AG04449 (cell line): ENCODE measurements around the gene NPLOC4.
A peak's percentile ranks its signal among the peaks of the same experiment; 100 is the strongest.

Experiments
- CTCF ChIA-PET: fragments of 350-600 bp; formaldehyde crosslinking; extraction: SDS; loops from one replicate; lab custom pipeline; 2021; ENCODE audit warnings: antibody characterized with exemption; lab: Yijun Ruan, JAX
- POLR2A ChIA-PET: fragments of 400-600, 350-600 bp; formaldehyde crosslinking; extraction: SDS; loops from one replicate; lab custom pipeline; 2020; ENCODE audit warnings: antibody characterized with exemption, inconsistent platforms; lab: Yijun Ruan, JAX
- DNase-seq: peaks from one replicate; pipeline ENCODE4 v3.0.0-alpha.2; 2010; ENCODE audit warnings: low read depth, low spot score
- H3K4me3 ChIP-seq: 2 replicates; pipeline ENCODE4 v1.5.1; 2011; ENCODE audit warnings: low read depth, mild to moderate bottlenecking, control low read depth, low read length
- CTCF ChIP-seq: IDR thresholded peaks from one replicate; pipeline ENCODE4 v1.5.1; 2011; ENCODE audit warnings: mild to moderate bottlenecking, moderate library complexity, low read length, control low read depth, inconsistent platforms; ENCODE audit not compliant: insufficient read depth; ENCODE audit errors: missing control alignments

NPLOC4 gene

GRCh38 chr17:81564778-81565177 lies 72.1 kb downstream of the NPLOC4 start:
- no peak overlapping the region for H3K4me3 ChIP-seq
- no peak for TF ChIP-seq CTCF
- no peak for DNase-seq
- CTCF ChIA-PET: interaction anchor here (0.8 to 6.8 kb wide), 4 partner anchors 12 to 36 kb away, joined by 3 to 70 read pairs (median 29); partner anchors contain the start of gene FAAP100
- POLR2A ChIA-PET: interaction anchor here (3.8 kb wide), 1 partner anchor 11 kb away, joined by 33 read pairs; the partner anchor contains the start of gene FAAP100

- H3K4me3 ChIP-seq: no peak overlapping the region
- ChIA-PET CTCF (interaction anchor here (0.8 to 6.8 kb wide), 3 partner anchors 11 to 37 kb away, joined by 4 to 70 read pairs (median 54); no protein-coding TSS in a partner anchor), POLR2A (interaction anchor here (1.1 to 3.8 kb wide), 2 partner anchors 11 to 12 kb away, joined by 3 to 33 read pairs; partner anchors contain the start of gene FAAP100)
- no peak for DNase-seq
- no peak for TF ChIP-seq CTCF
These were observed 72.9 kb downstream of the NPLOC4 start for GRCh38 chr17:81563861-81564586.

- DNase-seq: no peak
- POLR2A ChIA-PET: interaction anchor here (1.2 to 1.5 kb wide), 2 partner anchors 9 to 18 kb away, joined by 3 to 6 read pairs; partner anchors contain the start of gene FAAP100
- H3K4me3 ChIP-seq: no peak overlapping the region
- TF ChIP-seq CTCF: no peak
- CTCF ChIA-PET: interaction anchor here (1.5 to 3.4 kb wide), 2 partner anchors 9 to 39 kb away, joined by 4 to 17 read pairs; partner anchors contain the start of gene FAAP100
These were observed 75.4 kb downstream of the NPLOC4 start for GRCh38 chr17:81561494-81561885.

- ChIA-PET CTCF (interaction anchor here (0.8 to 3.4 kb wide), 7 partner anchors 20 to 75 kb away, joined by 3 to 17 read pairs (median 4); no protein-coding TSS in a partner anchor), POLR2A (interaction anchor here (0.7 kb wide), 1 partner anchor 44 kb away, joined by 3 read pairs; no protein-coding TSS in a partner anchor)
- no peak overlapping the region for H3K4me3 ChIP-seq
- peak; percentile 39 for TF ChIP-seq CTCF
- DNase-seq: no peak
These were observed 77.7 kb downstream of the NPLOC4 start for GRCh38 chr17:81558941-81559806.

- TF ChIP-seq CTCF: no peak
- CTCF ChIA-PET: interaction anchor here (0.8 to 2.8 kb wide), 4 partner anchors 37 to 74 kb away, joined by 3 to 14 read pairs (median 4); no protein-coding TSS in a partner anchor
- POLR2A ChIA-PET: interaction anchor here (1.5 kb wide), 1 partner anchor 9 kb away, joined by 7 read pairs; no protein-coding TSS in a partner anchor
- no peak for DNase-seq
- no peak overlapping the region for H3K4me3 ChIP-seq
These were observed 78.8 kb downstream of the NPLOC4 start for GRCh38 chr17:81558115-81558468.
